GM20431 (cell line): ENCODE results near the gene RRAS2.
"Not testable (repeated sequence)": the region's sequence is repeated elsewhere in the genome, so short reads cannot be mapped to it uniquely, and the experiment has no call there.

Source experiments
- in situ Hi-C: fragments of 300-500 bp; cut with MseI, MboI; formaldehyde crosslinking; loops from one replicate; pipeline ENCODE4 v1.15.0; 2020; ENCODE audit warnings: low sequenced_read_pairs; ENCODE audit not compliant: unreplicated experiment

Gene RRAS2

DNA sequence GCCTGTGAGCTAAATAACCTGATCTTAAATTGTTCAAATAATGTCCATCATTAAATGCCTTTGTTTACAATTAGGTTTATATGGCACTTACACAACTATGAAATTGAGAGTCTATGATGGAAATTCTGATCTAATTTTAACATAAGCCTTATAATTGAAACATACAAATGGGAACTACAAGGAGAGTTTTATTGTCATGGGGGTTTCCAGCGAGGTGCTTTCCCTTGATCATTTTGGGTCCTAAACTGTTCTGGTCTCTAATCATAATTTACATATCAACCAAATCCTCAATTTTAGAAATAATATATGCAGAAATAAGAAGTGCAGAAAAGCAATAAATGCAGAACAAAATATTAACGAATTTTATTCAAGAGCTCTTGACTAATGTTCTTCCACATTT lies 44.9 kb downstream of the RRAS2 start:
- in situ Hi-C loops: no loop called here

DNA sequence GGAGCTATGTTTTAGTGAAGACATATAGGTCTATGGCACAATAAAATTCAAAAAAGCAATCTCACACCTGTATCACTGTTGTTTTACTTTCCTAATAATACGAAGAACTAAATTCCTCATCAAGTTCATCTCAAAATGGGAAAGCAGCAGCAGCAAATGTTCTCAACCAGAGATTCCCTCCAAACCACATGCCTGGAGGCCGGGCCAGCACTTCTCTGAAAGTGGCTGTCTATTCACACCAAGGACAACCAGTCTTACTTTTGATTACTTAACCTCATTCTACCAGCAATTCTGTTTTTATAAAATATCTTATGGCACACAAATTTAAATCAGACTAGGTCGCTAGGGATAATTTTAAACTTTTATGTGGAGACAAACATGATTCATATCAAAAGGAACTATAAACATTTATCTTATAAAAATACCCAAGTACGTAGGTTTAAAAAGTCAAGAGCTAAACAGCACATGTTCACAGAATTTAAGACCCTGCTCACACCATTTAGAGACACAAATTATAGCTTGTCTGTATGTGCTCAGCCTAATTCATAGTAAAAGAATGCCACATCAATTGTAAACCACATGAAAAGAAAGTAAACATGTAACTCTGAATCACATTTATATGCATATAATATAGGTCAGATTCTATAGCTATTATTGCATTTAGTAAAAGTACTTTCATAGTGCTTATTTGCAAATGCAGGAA lies 46.1 kb downstream of the RRAS2 start:
- in situ Hi-C loops: no loop called here

DNA sequence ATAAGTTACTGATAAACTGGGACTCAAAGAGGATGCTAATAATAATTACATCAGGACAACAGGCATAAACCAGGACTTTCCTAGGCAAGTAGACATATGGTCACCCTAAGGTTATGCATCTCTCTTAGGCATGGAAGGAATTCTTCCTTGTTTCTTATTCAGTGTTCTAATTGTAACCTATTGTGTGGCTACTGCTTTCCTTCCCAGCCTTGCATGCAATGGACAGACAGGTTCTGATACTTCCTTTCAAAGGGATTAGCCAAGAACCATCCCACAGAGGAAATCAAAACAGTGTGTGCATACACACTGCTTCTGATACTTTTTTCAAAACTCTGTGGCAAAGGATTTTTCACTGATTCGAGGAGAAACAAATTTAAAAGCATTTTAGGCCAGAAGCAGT lies 48.3 kb downstream of the RRAS2 start:
- in situ Hi-C loops: no loop called here

DNA sequence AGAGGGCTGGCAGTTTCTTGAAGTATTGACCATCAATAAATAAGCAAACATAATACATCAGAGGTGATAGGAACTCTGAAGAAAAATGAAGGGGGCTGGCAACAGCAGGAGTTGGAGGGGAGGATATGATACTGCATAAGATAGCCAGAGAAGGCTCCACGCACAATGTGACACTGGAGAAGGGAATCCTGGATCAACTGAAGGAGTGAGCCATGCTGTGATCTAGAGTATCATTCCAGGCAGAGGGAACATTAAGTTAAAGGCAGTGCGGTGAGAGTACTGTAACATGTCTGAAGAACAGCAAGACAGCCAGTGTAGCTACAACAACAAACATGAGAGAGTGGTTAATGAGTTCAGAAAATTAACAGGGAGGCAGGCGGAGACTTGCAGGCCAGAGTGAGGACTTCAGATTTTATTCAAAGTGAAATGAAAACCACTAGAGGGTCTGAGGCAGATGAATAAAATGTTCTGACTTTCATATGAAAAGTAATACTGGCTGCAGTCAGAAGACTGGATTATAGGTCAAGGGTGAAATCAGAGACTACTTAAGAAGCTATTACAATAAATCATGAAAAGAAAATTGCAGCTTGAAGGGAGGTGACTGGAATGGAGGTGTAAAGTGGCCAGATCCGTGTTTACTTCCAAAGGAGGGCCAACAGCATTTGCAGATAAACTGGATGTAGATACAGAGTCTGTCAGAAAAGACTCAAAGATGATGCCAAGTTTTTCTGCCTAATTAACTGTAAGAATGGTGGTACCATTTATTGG lies 49.4 kb downstream of the RRAS2 start:
- in situ Hi-C loops: no loop called here

DNA sequence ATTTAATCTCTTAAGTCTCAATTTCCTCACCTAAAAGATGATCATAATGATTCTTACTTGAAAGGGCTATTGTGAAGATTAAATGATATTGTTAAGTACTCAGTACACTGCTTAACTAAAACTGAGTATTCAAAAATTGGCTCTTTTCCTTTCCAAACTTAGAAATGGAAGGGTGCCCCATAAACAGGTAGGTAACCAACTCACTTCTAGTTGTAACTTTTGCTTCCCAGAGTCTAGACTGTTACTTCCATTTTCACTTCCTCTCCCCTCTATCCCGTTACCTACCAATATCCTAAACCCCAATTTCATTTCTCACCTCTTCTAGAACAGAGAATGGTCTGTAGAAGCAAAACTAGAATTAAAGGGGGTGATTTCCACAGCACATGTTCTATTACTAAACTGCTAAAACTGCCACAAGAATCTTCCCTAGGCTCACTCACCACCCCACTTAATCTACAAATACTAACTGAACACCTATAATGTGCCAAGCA lies 50.0 kb downstream of the RRAS2 start:
- in situ Hi-C loops: no loop called here

DNA sequence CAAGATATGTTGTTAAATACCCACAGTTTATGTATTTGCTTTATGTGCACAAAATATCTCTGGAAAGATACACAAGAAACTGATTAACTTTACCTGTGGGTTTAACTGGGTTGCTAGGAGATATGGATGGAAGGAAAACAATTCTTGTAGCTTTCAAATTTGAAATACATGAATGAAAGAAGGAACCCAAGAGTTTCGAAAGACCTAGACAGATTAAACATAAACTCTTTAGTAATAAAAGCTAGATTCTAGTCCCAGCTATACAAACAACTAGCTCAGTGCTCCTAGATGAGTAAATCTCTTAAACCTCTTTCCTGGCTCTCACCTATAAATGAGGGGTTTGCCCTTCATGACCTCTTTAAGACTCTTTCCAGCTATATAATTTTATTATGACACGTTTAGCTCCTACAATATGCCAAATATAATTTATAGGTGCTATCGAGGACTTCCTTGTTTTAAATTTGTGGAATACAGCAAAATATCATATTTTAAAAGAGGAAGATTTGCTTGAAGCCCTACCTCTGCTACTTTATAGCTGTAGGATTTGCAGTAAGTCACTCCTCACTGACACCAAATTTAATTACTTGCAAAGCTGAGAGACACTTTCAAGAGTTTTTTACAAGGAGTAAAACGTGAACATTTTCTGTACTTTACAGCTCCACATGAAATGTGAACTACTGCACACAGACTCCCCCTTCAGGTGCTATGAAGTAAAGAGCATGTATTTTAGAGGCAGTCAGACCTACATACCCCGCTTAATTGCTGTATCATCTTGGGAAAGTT lies 50.7 kb downstream of the RRAS2 start:
- in situ Hi-C loops: no loop called here

GRCh38 chr11:14306481-14306880 lies 52.5 kb downstream of the RRAS2 start:
- in situ Hi-C loops: no loop called here

GRCh38 chr11:14305649-14306048 lies 53.3 kb downstream of the RRAS2 start:
- in situ Hi-C loops: no loop called here

- in situ Hi-C loops: no loop called here
Measured at GRCh38 chr11:14304601-14305000, 54.4 kb downstream of the RRAS2 start.

DNA sequence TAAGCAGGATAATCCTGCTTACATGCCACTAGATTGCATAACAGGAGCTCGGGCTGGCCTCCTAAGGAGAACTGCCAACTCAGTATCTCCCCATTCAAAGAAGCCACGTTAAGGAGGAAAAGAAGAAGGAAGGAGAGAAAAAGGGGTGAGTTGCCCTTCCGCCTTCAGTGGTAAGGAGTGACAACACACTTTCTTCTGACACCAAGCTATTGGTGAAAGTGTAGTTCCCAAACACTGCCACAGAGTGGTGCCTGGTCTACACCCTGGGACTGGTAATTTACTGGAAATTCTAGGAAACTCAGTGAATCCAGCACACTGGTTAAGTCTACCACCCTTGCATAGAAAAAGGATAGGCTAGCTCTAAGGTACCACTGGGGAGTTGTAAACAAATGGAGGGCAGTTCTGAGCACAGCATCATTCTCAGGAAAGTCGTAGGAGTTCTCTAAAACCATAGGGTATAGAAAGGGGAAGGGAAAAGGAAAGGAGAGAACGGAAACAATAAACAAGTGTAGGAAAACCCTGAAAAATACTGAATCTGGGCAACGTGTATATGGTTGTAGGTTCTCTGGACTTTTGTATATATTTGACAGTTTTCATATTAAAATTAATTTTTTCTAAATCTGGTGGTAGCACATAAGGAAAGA lies 58.2 kb downstream of the RRAS2 start:
- in situ Hi-C loops: no loop called here

DNA sequence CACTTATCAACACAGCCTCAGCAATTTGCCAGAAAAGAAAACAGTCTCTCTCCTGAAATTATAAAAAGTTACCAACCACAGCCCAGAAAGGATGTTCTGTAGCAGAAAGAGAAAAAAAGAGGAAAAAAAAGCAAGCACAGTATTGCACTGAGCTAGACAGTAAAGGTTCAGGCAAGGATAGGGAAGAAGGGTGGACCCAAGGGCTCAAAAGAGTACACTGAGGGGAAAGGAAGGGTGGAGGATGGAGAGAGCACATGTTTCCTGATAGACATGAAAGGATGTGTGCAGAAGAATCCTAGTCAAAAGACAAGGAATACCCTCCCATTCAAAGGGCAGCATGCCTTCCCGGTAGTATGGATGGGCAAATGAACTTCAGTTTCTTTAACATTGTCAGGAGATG lies 59.1 kb downstream of the RRAS2 start:
- in situ Hi-C loops: no loop called here

DNA sequence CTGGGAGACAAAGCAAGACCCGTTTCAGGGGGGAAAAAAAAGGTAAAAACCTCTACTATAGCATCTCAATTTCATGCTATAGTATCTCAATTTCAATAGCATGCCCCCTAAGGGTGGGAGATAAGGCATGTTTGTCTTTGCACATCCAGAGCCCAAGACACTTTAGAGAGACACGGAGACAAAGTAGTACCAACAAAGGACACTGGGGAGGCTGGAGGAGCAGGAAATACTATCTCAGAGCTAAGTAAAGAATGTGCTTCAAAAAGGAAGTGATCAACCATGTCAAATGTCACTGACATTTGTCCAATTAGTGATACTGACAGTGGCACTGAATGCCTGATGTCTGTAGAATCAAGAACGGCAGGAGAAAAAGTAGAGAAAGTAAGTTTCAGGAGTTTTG lies 68.6 kb downstream of the RRAS2 start:
- in situ Hi-C loops: no loop called here

DNA sequence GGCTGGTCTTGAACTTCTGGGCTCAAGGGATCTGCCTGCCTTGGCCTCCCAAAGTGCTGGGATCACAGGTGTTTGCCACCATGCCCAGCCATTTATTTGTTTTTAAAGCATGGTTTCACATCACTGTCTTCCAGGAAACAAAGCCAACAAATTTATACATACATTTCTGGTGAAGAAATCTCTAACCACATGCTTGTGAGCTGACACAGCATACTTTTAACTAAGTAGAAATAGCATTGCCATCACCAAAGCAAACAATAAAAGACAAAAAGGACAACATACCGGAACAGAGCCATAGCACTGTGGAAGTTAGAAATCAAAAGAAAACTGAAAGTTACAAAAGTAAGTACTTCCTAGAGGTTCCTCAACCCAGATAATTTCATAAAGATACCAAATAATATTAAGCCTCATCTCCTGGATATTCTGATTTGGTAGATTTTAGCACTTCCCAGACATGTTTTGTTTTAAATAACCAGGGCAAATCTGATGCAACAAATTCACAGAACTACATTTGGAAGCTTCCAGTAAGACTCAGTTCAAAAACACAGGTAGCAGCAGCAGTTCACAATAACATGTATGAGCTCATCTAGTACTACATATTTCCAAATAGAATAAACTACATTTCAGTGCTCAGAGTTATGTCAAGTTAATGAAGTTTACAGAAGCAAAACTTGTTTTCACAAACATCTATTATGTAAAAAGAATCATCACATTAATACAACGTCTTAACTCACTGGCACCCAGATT lies 70.6 kb downstream of the RRAS2 start:
- in situ Hi-C loops: no loop called here

DNA sequence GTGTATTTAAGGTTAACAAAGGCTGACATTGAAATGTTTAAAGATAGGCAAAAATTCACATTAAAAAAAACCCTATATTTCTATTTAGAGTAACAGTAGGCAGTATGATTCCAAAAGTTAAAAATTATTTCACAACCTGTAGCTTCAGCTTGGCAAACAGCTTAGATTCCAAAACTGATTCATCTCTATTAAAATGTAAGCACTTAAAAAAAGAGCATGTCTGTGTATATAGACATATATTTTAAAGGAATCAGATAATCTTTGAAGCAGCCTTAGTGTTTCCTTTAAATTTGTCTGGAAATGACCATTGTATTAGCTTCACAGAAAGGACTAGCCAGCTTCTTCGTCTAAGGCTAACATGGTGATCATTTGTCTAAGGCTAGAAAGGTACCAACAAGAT lies 80.1 kb downstream of the RRAS2 start:
- in situ Hi-C loops: not testable (repeated sequence)

DNA sequence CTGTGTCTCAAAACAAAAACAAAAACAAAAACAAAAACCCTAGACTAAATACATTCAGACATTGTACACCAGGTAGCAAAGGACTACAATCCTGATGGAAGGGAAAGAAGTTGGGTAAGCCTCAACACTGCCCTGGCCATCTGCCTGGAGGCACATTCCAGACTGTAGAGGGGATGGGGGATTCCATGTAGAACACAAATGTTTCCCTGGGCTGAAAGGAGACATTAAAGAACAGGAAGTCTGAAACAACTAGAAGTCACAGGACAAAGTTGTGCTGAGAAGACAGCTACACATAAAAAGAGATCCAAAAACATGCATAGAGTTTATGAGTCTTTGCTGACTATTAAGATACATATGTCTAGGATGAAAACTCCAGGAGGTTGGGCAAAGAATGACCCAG lies 83.9 kb downstream of the RRAS2 start:
- in situ Hi-C loops: no loop called here

GRCh38 chr11:14273895-14274294 lies 85.1 kb downstream of the RRAS2 start:
- in situ Hi-C loops: no loop called here

DNA sequence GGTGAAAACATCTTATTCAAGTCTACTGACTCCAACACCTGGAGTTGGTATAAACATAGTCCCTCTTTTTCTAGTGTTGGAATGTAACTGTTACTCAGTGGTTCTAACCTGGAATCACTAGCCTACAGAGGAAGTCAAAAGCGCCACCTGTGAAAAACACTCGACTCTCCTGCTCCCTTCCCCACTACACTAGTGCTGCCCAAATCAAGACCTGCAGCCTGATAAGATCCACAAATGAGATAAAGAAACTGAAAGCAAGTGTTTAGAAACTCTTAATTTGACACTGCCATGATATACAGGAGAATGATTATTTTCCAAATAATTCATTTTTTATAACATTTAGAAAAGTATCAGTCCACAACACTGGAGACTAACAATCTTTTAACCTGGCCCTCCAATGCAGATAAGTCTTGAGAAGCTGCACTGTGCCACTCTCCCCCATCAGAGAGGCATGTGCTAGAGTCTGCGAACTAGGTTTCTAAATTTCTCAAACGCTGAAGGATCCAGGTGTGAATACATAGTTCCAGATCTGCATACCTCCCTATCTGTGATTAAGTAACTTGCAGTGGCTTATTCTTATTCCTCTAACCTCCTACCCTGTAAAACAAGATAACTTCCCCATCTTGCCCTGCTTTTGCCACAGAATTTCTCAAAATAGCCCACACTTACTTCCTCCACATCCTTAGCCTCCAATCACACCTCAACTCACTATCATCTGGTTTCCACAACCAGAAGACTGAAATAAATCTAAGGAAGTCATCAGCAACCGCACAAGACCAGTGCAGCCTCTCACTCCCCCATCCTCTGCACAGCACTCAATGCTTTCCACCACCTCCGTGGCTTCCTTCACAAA lies 88.1 kb downstream of the RRAS2 start:
- in situ Hi-C loops: no loop called here

- in situ Hi-C loops: no loop called here
Measured at GRCh38 chr11:14269692-14270573, 89.0 kb downstream of the RRAS2 start.
